Left ventricle myocardium inferior (tissue), 1 donor: ENCODE measurements around the gene SURF2. TPM values are rescaled to one million over a fixed set of nuclear protein-coding genes. Genes with fewer than 3 reads are reported as not detected.
"Not testable (repeated sequence)": the region's sequence is repeated elsewhere in the genome, so short reads cannot be mapped to it uniquely, and the experiment has no call there.

Source experiments
- DNase-seq: peaks from one replicate; pipeline ENCODE4 v3.0.0-alpha.2; 2020
- H3K27ac ChIP-seq: fragments of 200-600 bp; replicated peaks from 2 replicates; pipeline ENCODE4 v1.8.0; 2021
- H3K27me3 ChIP-seq: fragments of 200-600 bp; 2 replicates; pipeline ENCODE4 v1.8.0; 2021; ENCODE audit warnings: low read depth
- H3K36me3 ChIP-seq: fragments of 200-600 bp; 2 replicates; pipeline ENCODE4 v1.8.0; 2021
- H3K4me1 ChIP-seq: fragments of 200-600 bp; 2 replicates; pipeline ENCODE4 v1.8.0; 2021
- H3K4me3 ChIP-seq: fragments of 200-600 bp; 2 replicates; pipeline ENCODE4 v1.8.0; 2021; ENCODE audit warnings: mild to moderate bottlenecking, moderate library complexity
- H3K9me3 ChIP-seq: fragments of 200-600 bp; replicated peaks from 2 replicates; pipeline ENCODE4 v1.8.0; 2021
- CTCF ChIP-seq: fragments of 200-600 bp; IDR thresholded peaks from 2 replicates; pipeline ENCODE4 v1.8.0; 2021; ENCODE audit warnings: antibody characterized with exemption, mild to moderate bottlenecking, borderline replicate concordance
- intact Hi-C: fragments of 100-400 bp; cut with micrococcal nuclease; formaldehyde crosslinking; loops from one replicate; pipeline ENCODE4 v1.11.0; 2022
- total RNA-seq: library from RNA; stranded (reverse); fragmentation: NEBNext Ultra II Directional; extraction: Animal tissue kit (Norgen Biotek cat#: 25700); gene quantifications from one replicate; pipeline ENCODE4 v1.2.1, GENCODE V29; 2021
- donor health status: DM: no; HTN: yes; CAD: no; lungs with severe emphysema.

SURF2 gene
- total RNA-seq, 1 donor from 2014 or later, result 17.4 TPM

- Histone ChIP-seq H3K4me3 (no peak overlapping the region), H3K9me3 (no peaks in the 10 kb centered on the region), H3K36me3 (peaks cover 42% of the 10 kb centered on the region), H3K27me3 (no peaks in the 10 kb centered on the region), H3K4me1 (peaks cover 44% of the 10 kb centered on the region), H3K27ac (no peak overlapping the region)
- TF ChIP-seq CTCF, result no peak
- intact Hi-C loops, result no loop called here
- DNase-seq, result no peak
Measured at GRCh38 chr9:133333011-133333410, 23.3 kb upstream of the SURF2 start.

- peaks cover 42% of the 10 kb centered on the region for H3K36me3 ChIP-seq
- TF ChIP-seq CTCF, result no peak
- peak; percentile 11 for DNase-seq
- intact Hi-C loops, result no loop called here
- no peak overlapping the region for H3K27ac ChIP-seq
- H3K4me3 ChIP-seq, result no peak overlapping the region
- H3K4me1 ChIP-seq, result peaks cover 44% of the 10 kb centered on the region
- no peaks in the 10 kb centered on the region for H3K9me3 ChIP-seq
- H3K27me3 ChIP-seq, result no peaks in the 10 kb centered on the region
Measured at GRCh38 chr9:133333566-133333965, 22.8 kb upstream of the SURF2 start.

- peaks cover 42% of the 10 kb centered on the region for H3K36me3 ChIP-seq
- intact Hi-C loops, result no loop called here
- H3K4me1 ChIP-seq, result peaks cover 42% of the 10 kb centered on the region
- no peak for TF ChIP-seq CTCF
- H3K27ac ChIP-seq, result no peak overlapping the region
- H3K4me3 ChIP-seq, result no peak overlapping the region
- H3K27me3 ChIP-seq, result no peaks in the 10 kb centered on the region
- H3K9me3 ChIP-seq, result no peaks in the 10 kb centered on the region
- DNase-seq, result peak; percentile 5
Measured at GRCh38 chr9:133334161-133334560, 22.2 kb upstream of the SURF2 start.

GRCh38 chr9:133334888-133335287 lies 21.5 kb upstream of the SURF2 start:
- H3K27me3 ChIP-seq, H3K9me3 ChIP-seq, intact Hi-C loops, H3K27ac ChIP-seq: not testable (repeated sequence)
- peaks cover 43% of the 10 kb centered on the region for H3K4me1 ChIP-seq
- DNase-seq, result peak; percentile 2
- peak overlapping the region; percentile 97 for H3K4me3 ChIP-seq
- H3K36me3 ChIP-seq, result peaks cover 42% of the 10 kb centered on the region

- H3K4me1 ChIP-seq, result peaks cover 43% of the 10 kb centered on the region
- intact Hi-C loops, result no loop called here
Measured at GRCh38 chr9:133335924-133336811, 20.2 kb upstream of the SURF2 start, which contains the start of gene SURF6. SURF6 (minus strand) TSS chr9:133336188; CDS start chr9:133336132, 56 bp downstream.

More at GRCh38 chr9:133335924-133336811, 20.2 kb upstream of the SURF2 start, which contains the start of gene SURF6:
- H3K27me3 ChIP-seq, result no peaks in the 10 kb centered on the region
- H3K36me3 ChIP-seq, result peaks cover 40% of the 10 kb centered on the region
- no peak for TF ChIP-seq CTCF
- H3K4me3 ChIP-seq, result peak within 1 kb of the TSS; percentile 97
- peak within 1 kb of the TSS; percentile 90 for H3K27ac ChIP-seq
- DNase-seq, result peak; percentile 91
- H3K9me3 ChIP-seq, result no peaks in the 10 kb centered on the region
